H1 (cell line): Measurements from ENCODE around the gene STK39.

Source experiments
- ASH2L ChIP-seq: fragments of 200-600, 300-600 bp; sonication (generic); IDR thresholded peaks from one replicate; pipeline ENCODE4 v1.7.1; 2017; ENCODE audit warnings: low read length
- CHD2 ChIP-seq: IDR thresholded peaks from 2 replicates; pipeline ENCODE4 v1.6.1; 2012; ENCODE audit warnings: low read length, improper control_type of control experiment
- CTCF ChIP-seq, 3 experiments: IDR thresholded peaks; 1 replicate in 2 of 3; 2 replicates in 1 of 3; pipeline versions ENCODE4 v1.5.1 to v1.6.1; 2011; ENCODE audit warnings: low read length in 3 of 3, mild to moderate bottlenecking in 3 of 3, inconsistent platforms in 2 of 3, low read depth in 1 of 3, moderate library complexity in 1 of 3; ENCODE audit not compliant: insufficient read depth in 1 of 3; ENCODE audit errors: control extremely low read depth in 1 of 3
- EP300 ChIP-seq, 2 experiments: IDR thresholded peaks; 1 replicate in 1 of 2; 2 replicates in 1 of 2; pipeline ENCODE4 v1.6.1; 2011 to 2012; ENCODE audit warnings: low read depth in 2 of 2, low read length in 2 of 2, mild to moderate bottlenecking in 2 of 2, borderline replicate concordance in 1 of 2, inconsistent platforms in 1 of 2, moderate library complexity in 1 of 2
- GTF2F1 ChIP-seq: IDR thresholded peaks from 2 replicates; pipeline ENCODE4 v1.6.1; 2012; ENCODE audit warnings: low read depth, low read length, improper control_type of control experiment, borderline replicate concordance
- POLR2A ChIP-seq, 2 experiments: IDR thresholded peaks; 1 replicate in 1 of 2; 2 replicates in 1 of 2; pipeline ENCODE4 v1.6.1; 2011; ENCODE audit warnings: low read depth in 2 of 2, low read length in 2 of 2, mild to moderate bottlenecking in 2 of 2; ENCODE audit errors: control extremely low read depth in 1 of 2
- POLR2AphosphoS5 ChIP-seq: IDR thresholded peaks from 2 replicates; pipeline ENCODE4 v1.6.1; 2011; ENCODE audit warnings: low read depth, low read length
- RAD21 ChIP-seq, 2 experiments: IDR thresholded peaks in 1 of 2; conservative IDR thresholded peaks in 1 of 2; 2 replicates each; pipeline ENCODE4 v1.6.1; 2011; ENCODE audit warnings: low read depth in 2 of 2, low read length in 2 of 2, improper control_type of control experiment in 1 of 2, inconsistent platforms in 1 of 2, mild to moderate bottlenecking in 1 of 2, moderate library complexity in 1 of 2
- RFX5 ChIP-seq: IDR thresholded peaks from 2 replicates; pipeline ENCODE4 v1.6.1; 2011; ENCODE audit warnings: low read depth, low read length, improper control_type of control experiment, borderline replicate concordance
- RNF2 ChIP-seq: fragments of 200-900, 300-1000 bp; sonication (generic); IDR thresholded peaks from 2 replicates; pipeline ENCODE4 v1.7.1; 2016; ENCODE audit warnings: borderline replicate concordance, low read depth, mild to moderate bottlenecking, antibody characterized with exemption, low read length; ENCODE audit not compliant: poor library complexity, severe bottlenecking; ENCODE audit errors: missing control alignments
- SIX5 ChIP-seq: IDR thresholded peaks from 2 replicates; pipeline ENCODE4 v1.6.1; 2011; ENCODE audit warnings: mild to moderate bottlenecking, low read depth, low read length
- SP1 ChIP-seq: IDR thresholded peaks from 2 replicates; pipeline ENCODE4 v1.6.1; 2011; ENCODE audit warnings: low read depth, low read length
- TAF1 ChIP-seq: IDR thresholded peaks from 2 replicates; pipeline ENCODE4 v1.6.1; 2011; ENCODE audit warnings: mild to moderate bottlenecking, low read depth, low read length
- TCF12 ChIP-seq: IDR thresholded peaks from 2 replicates; pipeline ENCODE4 v1.6.1; 2011; ENCODE audit warnings: low read depth, mild to moderate bottlenecking, low read length

GRCh38 chr2:168256448-168256847, 9.1 kb upstream of the STK39 start:
- TF ChIP-seq CTCF (IDR thresholded peaks at IDR 0.05; ENCODE audit: control extremely low read depth in 1 of 3, insufficient read depth in 1 of 3, low read depth in 1 of 3, low read length in 3 of 3), result no peak
- no peak for TF ChIP-seq TAF1
- no peak for TF ChIP-seq CHD2
- no peak for TF ChIP-seq EP300 (IDR thresholded peaks at IDR 0.05; ENCODE audit: borderline replicate concordance in 1 of 2, low read depth in 2 of 2, low read length in 2 of 2)
- no peak for TF ChIP-seq RNF2
- TF ChIP-seq POLR2A (IDR thresholded peaks at IDR 0.05; ENCODE audit: control extremely low read depth in 1 of 2, low read depth in 2 of 2, low read length in 2 of 2), result no peak
- TF ChIP-seq SP1, result no peak
- no peak for TF ChIP-seq TCF12
- TF ChIP-seq POLR2AphosphoS5, result no peak
- TF ChIP-seq ASH2L, result no peak
- TF ChIP-seq SIX5, result no peak
- no peak for TF ChIP-seq GTF2F1
- no peak for TF ChIP-seq RAD21 (IDR thresholded peaks at IDR 0.05 in 1 of 2, conservative IDR thresholded peaks at IDR 0.05 in 1 of 2; ENCODE audit: low read depth in 2 of 2, low read length in 2 of 2)
- TF ChIP-seq RFX5, result no peak
